Cardiac septum (tissue), 1 donor: Measurements from ENCODE around the gene CAPN12. TPM values are rescaled to one million over a fixed set of nuclear protein-coding genes. Genes with fewer than 3 reads are reported as not detected.

Experiments used
- DNase-seq: peaks from one replicate; pipeline ENCODE4 v3.0.0-alpha.2; 2020; ENCODE audit warnings: low spot score
- intact Hi-C: fragments of 100-400 bp; cut with DNase I; formaldehyde crosslinking; loops from one replicate; pipeline ENCODE4 v1.14.0; 2022
- total RNA-seq: library from RNA; stranded (reverse); fragmentation: NEBNext Ultra II Directional; extraction: Animal tissue kit (Norgen Biotek cat#: 25700); gene quantifications from one replicate; pipeline ENCODE4 v1.2.1, GENCODE V29; 2021
- donor health status: DM: no; HTN: no; CAD: no.

Gene CAPN12
- total RNA-seq, 1 donor from 2014 or later: 1.7 TPM

DNA sequence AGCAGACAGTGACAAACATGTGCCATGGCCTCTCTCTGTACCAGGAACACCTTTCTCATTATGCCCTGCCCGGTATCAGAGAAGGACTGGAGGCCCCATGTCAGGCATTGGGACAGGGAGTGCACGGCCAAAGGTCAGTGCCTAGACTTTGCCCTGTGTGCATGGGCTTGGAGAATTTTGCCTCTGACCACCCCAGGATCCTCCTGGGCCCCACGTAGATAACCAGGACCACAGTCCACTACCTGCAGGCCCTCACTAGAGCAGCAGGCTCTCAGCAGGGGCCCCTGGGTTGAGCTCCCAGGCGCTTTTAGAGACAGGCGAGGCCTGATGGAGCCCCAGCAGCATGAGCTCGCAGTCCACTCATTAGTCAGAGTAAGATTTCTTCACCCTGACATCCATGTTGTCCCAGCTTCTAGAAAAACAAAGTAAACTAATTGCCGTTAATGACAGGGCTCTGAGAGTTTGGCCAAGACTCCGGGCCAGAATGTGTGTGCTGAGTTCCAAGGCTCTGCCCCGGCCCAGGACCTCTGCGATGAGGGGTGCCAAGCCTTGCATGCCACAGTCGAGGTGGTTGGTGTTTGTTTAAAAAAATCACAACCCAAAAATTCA, 42.7 kb downstream of the CAPN12 start:
- no peak for DNase-seq
- intact Hi-C loops: no loop called here

GRCh38 chr19:38700902-38701454, 43.3 kb downstream of the CAPN12 start:
- DNase-seq: no peak
- intact Hi-C loops: no loop called here

DNA sequence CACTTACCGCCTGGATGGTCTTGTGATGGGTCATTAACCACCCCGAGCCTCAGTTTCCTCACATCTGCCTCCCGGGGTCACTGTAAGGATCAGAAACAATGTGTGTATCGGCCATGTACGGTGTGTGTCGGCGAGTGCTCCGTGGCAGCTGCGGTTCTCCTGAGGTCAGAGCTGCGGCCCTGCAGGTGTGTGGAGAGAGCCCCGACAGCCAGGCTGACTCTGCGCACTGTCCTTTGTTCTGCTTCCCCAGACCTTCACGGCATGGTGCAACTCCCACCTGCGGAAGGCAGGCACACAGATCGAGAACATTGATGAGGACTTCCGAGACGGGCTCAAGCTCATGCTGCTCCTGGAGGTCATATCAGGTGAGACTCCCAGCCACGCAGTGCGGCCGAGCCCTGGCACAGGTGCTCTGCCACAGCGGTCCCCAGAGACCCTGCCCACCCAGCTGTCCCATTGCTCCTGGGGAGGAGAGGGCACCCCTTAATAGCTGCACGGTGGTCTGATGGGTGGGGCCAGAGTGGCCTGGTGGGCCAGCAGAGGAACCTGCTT, 43.8 kb downstream of the CAPN12 start:
- no peak for DNase-seq
- intact Hi-C loops: no loop called here

- intact Hi-C loops: no loop called here
- DNase-seq: no peak
Observed at GRCh38 chr19:38699647-38700349, 44.5 kb downstream of the CAPN12 start.

DNA sequence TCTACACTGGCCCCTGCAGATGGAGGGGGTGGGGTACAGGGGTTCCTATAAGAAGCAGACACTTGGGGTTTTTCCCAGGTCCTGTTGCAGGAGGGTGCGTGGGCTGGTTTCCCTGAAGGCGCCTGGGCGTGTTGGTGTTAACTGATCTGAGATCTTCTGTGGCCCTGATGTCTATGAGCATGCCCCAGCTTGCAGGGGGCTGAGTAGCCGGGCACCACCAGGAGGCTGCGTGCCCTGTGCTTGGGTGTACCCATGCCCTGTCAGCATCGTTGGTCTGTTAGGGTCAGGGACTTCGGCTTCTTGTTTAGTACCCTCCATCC, 45.3 kb downstream of the CAPN12 start:
- intact Hi-C loops: no loop called here
- no peak for DNase-seq

DNA sequence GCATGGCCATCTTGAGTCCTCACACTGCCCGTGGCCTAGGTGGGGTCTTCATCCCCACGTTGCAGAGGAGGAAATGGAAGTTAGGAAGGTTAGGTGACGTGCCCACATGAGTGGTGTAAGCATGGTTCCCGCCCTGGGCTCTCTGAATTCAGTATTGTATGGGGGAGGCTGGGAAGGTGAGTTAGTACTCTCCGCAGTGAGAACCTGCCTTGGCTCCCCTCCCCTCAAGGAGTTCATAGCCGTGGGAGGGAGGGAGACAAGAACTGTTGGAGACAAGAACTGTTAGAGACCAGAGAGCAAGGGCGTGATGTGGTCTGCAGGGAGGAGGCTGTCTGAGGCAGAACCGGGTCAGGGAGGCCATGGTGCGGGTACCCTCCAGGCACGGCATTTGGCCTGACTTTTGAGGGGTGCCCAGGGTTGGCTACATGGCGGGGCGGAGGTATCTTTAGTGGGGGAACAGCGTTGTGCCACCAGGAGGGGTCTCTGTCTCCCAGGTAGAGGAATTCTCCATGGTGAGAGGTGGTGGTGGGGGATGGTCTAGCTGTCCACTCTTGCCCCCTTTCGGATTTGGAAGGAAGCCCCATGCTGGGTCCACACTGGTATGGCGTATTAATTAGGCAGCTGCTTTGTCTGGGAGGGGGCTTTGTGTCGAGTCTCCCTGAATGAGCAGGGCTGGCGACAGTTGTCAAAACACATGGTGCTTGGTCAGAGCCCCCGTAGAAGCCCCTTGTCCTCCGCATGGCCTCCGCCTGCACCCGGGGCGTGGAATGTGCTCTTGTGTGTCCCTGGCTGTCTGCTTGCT, 45.8 kb downstream of the CAPN12 start:
- intact Hi-C loops: no loop called here
- DNase-seq: no peak

- no peak for DNase-seq
- intact Hi-C loops: no loop called here
Observed at GRCh38 chr19:38697641-38698071, 46.6 kb downstream of the CAPN12 start.

DNA sequence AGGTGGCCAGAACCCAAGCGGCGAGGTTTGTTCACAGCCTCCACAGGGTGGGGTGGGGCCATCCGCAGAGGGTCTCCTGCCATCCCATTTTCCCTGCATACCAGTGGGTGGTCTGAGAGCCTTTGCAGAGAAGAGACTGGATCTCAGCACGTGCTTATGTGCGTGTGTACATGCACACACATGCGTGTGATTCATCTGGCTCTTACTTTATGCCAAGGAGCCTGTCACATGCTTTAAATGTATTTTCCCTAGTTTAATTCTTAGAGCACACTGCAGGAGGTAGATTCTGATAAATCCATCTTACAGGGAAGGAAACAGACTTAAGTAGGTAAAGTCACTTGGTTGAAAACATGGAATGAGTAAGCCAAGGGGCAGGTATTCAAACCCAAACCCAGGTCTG, 47.1 kb downstream of the CAPN12 start:
- no peak for DNase-seq
- intact Hi-C loops: no loop called here

GRCh38 chr19:38696729-38697055, 47.6 kb downstream of the CAPN12 start:
- intact Hi-C loops: no loop called here
- no peak for DNase-seq

DNA sequence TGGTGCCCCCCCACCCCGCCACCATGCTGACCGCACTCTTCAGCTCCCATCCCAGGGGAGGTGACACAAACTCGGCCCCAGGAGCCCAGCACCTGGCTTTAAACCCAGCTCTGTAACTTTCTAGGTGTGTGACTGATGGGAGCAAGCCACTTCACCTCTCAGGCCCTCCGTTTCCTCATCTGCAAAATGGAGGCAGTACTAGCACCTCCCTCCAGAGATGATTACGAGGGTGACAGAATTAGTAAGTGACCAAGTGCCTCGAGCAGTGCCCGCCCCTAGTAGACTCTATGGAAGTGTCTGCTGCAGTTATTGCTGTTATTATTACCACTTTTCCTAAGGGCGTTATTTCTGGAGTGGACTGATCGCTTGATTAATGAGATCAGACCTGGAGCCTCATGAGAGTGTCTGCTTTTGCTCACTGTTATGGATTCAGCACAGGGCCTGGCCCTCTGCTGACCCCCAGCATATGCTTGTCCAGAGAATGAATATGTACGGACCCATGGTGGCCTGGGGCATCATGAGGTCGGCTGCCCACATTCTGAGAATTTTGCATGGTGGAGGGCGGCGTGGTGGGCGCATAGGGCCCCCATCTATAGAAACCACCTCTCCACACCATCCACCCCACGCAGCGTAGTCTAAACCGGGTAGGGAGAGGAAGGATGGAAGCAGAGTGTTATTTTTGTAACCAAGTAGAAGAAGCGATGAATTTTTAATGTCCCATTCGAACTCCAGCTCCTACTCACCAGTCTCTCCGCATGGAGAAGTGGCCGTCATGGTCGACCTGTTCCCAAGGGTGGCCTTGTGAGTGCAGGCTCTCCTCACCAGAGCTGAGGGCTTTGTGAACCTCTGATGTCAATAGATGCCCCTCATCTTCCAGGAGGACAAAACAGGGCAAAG, 48.2 kb downstream of the CAPN12 start:
- DNase-seq: no peak
- intact Hi-C loops: no loop called here

GRCh38 chr19:38695317-38695683, 49.0 kb downstream of the CAPN12 start:
- DNase-seq: peak; percentile 78
- intact Hi-C loops: no loop called here

GRCh38 chr19:38693380-38694223, 50.7 kb downstream of the CAPN12 start:
- intact Hi-C loops: loop anchor here (2.0 kb wide), 1 partner anchor 29 kb away; no protein-coding TSS in a partner anchor
- DNase-seq: peak; percentile 77

- DNase-seq: peak; percentile 74
- intact Hi-C loops: loop anchor here (2.0 kb wide), 1 partner anchor 28 kb away; no protein-coding TSS in a partner anchor
Observed at GRCh38 chr19:38692458-38693379, 51.6 kb downstream of the CAPN12 start.

DNA sequence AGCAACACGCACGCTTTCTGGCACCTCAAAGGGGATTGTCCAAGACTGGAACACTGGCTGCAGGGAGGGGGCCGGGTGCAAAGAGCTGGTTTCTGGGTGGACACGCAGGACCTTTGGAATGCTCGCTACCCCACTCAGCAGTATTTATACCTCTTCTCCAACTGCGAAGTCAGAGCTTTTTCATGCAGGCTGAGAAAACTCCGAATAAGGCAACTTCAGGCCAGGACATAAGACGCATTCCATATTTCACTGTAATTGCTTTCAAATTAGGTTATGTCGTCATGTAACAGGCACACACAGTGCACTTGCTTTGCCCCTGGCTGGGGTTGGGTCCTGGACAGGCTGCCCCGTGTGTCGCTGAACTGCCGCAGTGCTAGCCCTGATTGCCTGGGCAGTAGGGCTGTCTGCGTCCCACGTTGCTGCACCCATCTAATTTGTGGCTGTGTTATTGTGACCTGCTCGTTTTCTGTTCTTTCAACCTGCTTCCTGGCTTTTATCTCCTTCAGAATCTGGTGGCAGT, 52.3 kb downstream of the CAPN12 start:
- peak; percentile 77 for DNase-seq
- intact Hi-C loops: loop anchor here (2.0 kb wide), 2 partner anchors 27 to 41 kb away; no protein-coding TSS in a partner anchor

GRCh38 chr19:38690832-38691231, 53.4 kb downstream of the CAPN12 start:
- intact Hi-C loops: loop anchor here (2.0 kb wide), 1 partner anchor 40 kb away; no protein-coding TSS in a partner anchor
- DNase-seq: no peak

- DNase-seq: peak; percentile 72
- intact Hi-C loops: loop anchor here (2.0 kb wide), 1 partner anchor 39 kb away; no protein-coding TSS in a partner anchor
Observed at GRCh38 chr19:38690146-38690545, 54.1 kb downstream of the CAPN12 start.

GRCh38 chr19:38687837-38688378, 56.4 kb downstream of the CAPN12 start:
- intact Hi-C loops: no loop called here
- DNase-seq: no peak
